Upper lobe of left lung (tissue), 4 donors: ENCODE results near the gene IFT57.

Experiments
- CTCF ChIP-seq, 6 experiments: fragments of 450-650 bp in 4 of 6; fragments of 200-600 bp in 2 of 6; sonication (generic) in 2 of 6; IDR thresholded peaks; one replicate each; pipeline ENCODE4 v1.5.1; 2016 to 2019; ENCODE audit warnings: antibody characterized with exemption in 6 of 6
- EP300 ChIP-seq, 4 donors: sonication (generic); formaldehyde crosslinking; IDR thresholded peaks; one replicate each; pipeline ENCODE4 v1.5.1; 2017; ENCODE audit warnings: antibody characterized with exemption in 4 of 4, control low read depth in 2 of 4

- TF ChIP-seq CTCF (IDR thresholded peaks at IDR 0.05): no peak
- no peak for TF ChIP-seq EP300 (IDR thresholded peaks at IDR 0.05)
Measured at GRCh38 chr3:108208831-108209230, 13.4 kb downstream of the IFT57 start.
